Measurements from ENCODE around the gene ADNP2.
"Not testable (repeated sequence)": the region's sequence is repeated elsewhere in the genome, so short reads cannot be mapped to it uniquely, and the experiment has no call there.

The ADNP2 gene

DNA sequence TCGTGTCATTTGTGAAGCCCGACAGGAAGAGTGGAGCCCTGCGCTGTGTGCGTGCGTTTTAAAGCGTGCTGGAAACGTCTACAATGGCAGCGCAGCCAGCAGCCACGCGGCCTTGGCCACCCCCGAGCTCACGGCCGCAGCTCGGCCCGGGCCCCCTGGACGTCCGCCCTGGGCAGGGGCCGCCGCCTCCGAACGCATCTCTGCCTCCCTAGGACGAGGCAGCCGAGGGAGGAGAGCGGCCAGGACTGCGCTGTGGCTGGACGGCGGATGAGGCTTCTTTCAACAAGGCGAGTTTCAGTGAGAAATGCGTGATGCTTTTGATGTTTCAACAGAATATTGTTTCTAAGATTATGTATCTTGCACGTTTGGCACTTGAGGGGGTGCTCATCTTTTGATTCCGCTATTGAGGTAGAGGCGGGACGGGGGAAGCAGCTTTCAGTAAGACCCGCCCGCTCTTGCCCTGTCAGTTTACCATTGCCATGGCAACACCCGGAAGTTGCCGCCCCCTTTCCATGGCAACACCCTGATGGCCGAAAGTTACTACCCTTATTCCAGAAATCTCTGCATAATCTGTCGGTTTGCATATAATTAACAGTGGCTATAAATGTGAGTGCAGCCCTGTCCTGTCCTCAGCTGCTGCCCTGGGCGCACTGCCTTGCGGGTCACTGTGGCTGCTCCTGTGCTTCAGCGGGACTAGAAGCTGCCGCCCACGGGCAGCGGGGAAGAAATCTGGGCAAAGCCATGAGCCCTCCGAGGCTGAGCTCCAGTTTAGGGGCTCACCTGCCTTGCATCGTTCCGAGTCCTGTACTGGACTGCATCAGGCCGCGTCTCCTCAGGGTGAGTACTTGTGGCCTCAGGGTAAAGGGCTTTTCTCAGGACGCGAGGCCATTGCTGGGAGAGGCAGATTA, 38.6 kb downstream of the ADNP2 start:
- no peak for DNase-seq (ENCODE audit: low read depth)

DNA sequence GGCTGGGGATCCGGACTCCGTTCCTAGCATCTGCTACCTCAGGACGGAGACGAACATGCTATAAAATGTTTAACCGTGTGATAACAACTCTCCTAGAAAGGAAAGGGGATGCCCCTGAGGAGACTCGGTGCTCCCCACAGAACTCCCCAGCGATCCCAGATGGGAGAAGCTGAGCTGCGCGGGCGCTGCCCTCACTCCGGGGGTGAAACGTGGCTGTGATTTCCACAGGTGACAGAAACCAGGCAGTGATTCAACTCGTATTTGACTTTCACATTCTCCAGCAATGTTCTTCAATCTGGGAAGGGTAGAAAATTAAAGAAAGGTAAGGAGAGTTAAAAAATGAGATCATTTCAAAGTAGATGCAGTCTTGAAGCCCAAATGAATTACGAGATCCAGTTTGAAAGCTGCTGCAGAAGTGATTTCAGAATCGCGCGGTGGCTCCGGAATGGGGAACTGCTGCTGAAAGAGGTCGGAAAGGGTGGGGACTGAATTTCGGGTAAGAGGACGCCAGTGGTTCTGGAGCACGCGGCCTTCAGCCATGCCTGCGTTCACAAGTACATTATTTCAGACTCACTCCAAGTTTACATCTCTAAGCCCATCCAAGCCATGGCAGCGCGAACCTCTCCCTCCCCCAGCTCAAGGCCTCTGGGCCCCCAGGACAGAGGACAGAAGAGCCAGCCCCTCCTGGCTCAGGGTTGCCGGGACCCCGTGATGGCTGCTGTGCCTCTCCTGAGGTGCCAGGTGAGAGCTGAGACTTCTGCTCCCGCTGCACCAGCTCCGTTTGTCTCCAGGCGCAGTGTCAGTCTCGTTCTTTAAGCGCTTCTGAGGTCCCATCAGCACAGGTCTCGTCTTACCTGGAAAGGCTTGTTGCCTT, 39.5 kb downstream of the ADNP2 start:
- DNase-seq (ENCODE audit: low read depth) = no peak

DNA sequence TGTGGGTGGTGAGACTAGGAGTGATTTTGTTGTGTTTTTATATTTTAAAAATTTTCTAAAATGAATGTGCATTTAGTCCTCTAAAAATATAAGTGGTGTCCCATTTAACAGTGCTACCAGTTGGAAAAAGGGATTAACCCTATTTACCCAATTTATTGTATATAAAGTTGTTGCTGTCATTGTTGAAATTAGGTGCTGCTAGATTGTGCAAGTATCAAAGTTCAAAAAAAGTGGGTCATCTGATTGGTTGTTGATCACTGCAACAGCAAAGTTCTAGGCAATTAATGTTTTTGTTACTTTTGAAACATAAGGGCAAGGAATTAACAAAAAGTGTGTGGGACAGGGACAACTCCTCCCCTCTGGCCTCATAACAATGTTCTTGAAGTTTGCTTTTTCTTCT, 40.6 kb downstream of the ADNP2 start:
- no peak for DNase-seq (ENCODE audit: low read depth)

DNA sequence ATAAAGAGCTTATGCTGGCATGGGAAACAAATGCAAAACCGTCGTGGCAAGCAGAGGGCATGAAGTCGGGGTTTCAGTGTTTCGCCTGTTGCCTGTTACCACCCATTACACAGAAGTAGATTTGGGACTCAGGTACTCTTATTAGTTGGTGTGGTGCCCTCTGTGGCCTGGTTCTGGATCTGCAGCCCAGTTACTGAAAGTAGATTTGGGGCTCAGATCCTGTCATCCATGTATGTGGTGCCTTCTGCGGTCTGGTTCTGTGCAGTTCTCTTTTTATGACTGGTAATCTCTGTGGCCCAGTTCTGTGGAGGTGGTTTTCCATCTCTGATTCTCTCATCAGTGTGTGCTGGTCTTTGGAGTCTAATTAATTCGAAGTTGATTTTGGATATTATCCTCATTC, 45.2 kb downstream of the ADNP2 start:
- DNase-seq (ENCODE audit: low read depth) = no peak

DNA sequence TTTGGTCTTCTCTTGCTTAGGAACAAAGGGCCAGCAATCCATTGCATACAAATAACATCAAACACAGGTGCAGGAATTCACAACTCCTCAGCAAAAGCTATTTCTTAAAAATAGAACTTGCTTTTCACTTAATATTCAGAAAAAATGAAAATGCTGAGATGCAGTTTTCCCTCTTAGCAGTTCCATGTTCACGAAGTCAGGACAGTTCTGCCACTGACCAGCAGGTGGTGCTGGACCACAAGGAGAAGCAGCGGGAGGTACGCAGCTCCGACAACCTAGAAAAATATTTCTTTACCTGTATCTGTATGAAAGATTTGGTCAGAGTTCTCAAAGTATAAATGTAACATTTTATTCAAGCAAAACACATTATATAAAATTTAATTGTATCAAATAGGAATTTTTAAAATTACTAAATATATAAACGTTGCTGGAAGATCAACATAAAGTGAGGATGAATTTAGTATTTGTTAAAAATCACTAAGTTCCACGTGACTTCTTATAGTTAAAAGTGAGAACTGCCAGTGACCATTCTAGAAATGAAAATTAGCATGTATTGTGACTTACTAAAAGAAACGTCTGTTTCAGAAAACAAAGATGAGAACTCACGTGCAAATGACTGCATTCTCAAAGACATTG, 48.8 kb downstream of the ADNP2 start:
- no peak for DNase-seq (ENCODE audit: low read depth)

DNA sequence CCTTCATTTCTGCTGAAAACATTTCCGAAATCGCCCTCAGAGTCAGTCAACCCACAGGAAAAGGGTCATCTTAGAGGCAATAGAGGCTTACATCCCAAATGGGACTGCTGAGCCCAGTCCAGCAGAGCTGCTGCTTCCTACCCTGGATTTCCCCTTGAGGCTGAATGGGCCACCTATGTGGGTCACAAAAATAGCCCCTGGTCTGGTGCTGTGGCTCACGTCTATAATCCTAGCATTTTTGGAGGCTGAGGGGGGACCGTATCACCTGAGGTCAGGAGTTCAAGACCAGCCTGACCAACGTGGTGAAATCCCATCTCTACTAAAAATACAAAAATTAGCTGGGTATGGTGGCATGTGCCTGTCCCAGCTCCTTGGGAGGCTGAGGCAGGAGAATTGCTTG, 49.3 kb downstream of the ADNP2 start:
- no peak for DNase-seq (ENCODE audit: low read depth)

DNA sequence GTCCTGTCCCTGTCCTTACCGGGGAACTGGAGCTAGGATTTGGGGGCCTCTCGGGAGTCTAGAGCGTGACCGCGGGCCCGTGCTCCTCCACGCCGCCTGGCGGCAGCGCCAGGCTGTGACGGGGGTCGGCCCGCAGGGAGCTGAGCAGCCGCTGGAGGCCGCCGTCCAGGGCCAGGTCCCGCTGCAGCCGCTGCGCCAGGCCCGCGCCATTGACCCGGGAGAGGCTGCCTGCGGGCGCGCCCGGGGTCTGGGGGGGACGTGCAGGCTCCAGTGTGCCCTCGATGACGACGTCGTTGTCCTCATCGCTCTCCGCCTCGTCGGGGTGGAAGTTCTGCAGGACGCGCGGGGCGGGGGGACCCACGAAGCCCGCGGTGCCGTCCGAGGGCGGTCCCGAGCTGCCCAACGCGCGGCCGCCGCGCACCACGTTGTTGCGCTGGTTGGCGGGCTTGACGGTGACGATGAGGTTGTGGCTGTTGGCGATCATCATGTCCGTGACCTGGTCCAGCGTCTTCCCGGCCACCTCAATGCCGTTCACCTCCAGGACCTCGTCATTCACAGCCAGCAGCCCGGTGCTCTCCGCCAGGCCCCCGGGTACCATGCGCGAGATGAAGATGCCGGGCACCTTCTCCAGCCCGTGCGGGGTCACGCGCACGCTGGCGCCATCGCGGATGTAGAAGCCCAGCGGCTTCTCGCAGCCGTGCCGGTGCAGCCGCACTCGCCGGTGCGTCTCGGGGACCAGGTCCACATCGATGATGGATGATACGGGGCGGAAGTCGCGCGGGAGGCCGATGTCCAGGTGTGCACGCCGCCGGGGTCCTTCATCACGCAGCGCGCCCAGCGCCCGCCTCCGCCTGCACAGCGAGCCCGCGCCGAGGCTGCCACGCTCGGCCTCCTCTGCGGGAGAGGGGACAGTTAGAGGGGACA, 50.9 kb downstream of the ADNP2 start:
- DNase-seq (ENCODE audit: low read depth) = no peak

DNA sequence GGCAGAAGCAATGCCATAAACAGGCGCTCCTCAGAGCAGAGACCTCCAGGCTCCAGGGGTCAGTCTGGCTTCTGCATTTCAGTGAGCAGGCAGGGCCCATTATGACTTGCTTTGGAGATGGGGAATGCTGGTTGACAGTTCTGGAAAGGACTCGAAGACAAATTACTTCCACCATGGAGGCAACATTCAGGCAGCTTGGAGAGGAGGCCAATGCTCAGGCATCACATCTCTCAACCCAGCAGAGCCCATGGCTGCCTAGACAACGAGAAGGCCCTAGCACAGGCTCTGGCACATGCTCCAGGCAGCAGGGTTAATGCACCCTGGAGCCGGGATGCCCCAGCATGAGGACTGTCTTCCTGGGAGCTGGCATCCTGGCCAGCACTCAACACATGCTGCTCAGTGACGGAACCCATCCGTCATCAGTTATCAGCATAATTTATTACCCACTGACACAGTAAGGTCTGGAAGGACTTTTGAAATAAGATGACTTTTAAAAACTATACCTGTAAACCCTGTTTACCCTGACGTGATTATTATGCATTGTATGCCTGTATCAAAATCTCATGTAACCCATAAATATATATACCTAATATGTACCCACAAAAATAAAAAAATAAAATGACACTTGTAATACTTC, 52.8 kb downstream of the ADNP2 start:
- DNase-seq (ENCODE audit: low read depth) = no peak

DNA sequence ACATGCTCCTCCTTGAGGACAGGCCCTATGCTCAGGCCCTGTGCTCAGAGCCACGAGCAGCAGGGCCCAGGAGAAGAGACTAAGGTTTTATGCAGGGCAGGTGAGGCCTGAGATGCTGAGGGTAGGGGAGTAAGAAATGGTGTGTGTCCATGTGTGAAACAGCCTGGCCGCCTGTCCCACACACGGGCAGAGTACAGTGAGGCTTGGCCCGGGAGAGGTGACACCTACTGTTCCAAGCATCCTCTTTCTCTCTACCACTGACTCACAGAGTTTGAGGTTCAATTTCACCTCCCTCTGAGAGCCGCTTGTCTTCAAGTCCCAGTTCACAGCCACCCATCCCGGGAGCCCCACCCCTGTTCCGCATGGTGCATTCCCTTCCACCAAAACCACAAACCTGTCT, 54.1 kb downstream of the ADNP2 start:
- DNase-seq (ENCODE audit: low read depth) = no peak

DNA sequence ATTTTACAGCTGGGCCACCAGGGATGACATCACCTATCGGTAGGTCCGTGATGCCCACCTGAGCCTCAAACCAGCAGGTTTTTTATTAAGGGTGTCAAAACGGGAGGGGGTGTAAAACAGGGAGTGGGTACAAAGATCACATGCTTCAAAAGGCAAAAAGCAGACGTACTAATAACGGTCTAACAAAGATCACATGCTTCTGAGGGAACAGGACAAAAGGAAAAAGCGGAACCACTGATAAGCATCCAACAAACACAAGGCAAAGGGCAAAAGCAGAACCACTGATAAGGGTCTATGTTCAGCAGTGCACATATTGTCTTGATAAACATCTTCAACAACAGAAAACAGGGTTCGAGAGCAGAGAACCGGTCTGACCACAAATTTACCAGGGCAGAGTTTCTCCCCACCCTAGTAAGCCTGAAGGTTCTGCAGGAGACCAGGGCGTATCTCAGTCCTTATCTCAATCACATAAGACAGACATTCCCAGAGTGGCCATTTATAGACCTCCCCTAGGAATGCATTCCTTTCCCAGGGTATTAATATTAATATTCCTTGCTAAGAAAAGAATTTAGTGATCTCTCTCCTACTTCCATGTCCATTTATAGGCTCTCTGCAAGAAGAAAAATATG, 55.8 kb downstream of the ADNP2 start:
- DNase-seq (ENCODE audit: low read depth) = not testable (repeated sequence)

DNA sequence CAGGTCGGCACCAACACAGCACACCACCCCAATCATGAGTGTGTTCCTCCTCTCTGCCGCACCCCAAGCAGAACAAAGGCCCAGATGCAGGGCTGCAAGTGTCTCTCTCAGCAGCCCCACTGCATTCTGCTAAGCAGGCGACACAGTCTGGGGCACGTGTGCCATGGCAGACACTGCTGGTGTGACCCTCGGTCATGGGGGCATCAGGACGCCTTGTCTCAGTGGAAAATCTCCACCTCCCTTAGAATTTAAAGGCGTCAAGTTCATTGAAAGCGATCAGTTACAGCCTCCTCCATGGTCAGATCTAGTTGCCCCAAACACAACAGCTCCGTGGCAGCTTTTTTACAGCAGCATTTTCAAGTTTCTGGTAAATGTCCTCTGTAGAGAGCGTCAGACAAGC, 57.2 kb downstream of the ADNP2 start:
- DNase-seq (ENCODE audit: low read depth) = no peak

DNA sequence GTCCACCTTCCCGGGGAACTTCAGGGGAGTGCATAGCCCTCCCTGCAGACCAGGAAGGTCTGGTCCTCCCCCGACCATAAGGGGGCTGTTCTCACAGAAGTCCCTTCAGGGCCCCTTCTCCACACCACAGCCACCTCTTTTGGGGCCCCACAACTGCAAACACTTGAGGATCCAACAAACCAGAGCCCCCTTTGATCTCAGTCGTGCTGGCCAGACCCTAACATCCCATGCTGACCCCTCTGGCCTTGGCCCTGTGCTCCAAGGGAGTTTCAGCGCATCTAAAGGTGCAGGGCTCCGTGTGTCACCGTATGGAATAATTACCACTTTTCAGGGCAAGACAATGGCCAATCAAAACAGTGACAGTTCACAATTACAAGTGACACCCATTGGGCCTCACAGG, 57.7 kb downstream of the ADNP2 start:
- DNase-seq (ENCODE audit: low read depth) = no peak

DNA sequence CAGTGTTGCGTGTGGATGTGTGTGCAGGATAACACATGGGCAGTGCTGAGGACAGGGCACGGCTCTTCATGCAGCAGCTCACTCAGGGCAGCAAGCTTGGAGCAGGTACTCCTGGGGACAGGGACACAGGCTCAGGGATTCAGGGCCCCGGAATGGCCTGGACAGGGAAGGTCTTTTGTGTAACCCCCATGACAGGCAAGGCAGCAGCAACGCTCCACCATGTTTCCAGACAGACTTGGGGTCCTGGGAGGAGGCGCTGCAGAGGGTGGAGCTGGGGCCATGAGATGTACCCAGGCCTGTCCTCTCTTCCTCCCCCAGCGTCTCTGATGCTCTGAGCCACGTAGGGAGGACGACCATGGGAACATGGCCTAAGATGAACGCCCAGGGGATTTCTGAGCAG, 58.3 kb downstream of the ADNP2 start:
- DNase-seq (ENCODE audit: low read depth) = no peak

DNA sequence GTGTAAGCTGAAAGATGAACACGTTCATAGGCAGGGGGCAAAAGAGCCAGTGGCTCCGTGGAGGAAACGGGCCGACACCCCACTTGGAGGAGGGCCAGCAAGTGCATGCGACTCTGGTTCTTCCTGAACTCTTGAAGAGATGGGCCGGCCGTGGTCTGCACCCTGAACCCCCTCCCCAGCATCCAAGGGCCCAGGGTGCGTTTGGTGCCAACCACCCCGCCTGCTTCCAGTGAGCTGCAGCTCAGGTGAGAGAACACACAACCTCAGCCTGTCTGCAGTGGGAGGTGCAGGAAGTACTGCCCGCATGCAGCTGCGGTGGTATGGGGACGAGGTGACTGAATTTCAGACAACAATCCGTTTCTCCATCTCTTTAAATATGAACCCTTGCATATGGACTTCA, 58.9 kb downstream of the ADNP2 start:
- DNase-seq (ENCODE audit: low read depth) = no peak

DNA sequence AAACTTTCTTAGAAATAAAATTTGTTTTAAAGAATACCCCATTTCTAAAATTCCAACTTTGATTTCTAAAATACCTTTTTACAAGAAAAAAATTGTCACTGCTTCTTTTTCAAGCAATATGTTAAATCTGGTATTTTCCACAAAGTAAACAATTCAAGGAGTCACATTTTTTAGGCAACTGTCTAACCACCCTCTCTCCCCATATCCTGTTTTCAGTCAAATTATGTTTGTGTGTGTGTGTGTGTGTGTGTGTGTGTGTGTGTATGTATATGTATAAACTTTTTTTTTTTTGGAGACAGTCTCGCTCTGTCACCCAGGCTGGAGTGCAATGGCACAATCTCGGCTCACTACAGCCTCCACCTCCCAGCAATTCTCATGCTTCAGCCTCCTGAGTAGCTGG, 59.3 kb downstream of the ADNP2 start:
- DNase-seq (ENCODE audit: low read depth) = no peak

DNA sequence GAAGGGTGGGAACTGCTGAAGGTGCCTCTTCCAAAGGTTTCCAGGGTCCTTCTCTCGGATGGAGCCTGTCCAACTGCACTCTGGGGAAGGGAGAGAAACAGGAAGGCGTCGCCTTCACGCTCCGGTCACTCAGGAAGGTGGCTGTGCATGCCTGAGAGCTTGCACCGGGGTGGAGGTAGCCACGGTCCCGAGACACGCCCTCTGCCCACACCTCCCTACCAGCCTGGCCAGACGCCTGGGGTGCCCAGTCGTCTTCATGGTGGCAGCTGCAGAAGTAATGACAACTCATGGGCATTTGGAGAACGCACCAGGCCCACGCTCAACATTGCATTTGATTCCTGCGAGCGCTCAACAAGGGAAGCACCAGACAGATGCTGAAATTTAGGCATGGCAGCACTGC, 59.9 kb downstream of the ADNP2 start:
- no peak for DNase-seq (ENCODE audit: low read depth)

DNA sequence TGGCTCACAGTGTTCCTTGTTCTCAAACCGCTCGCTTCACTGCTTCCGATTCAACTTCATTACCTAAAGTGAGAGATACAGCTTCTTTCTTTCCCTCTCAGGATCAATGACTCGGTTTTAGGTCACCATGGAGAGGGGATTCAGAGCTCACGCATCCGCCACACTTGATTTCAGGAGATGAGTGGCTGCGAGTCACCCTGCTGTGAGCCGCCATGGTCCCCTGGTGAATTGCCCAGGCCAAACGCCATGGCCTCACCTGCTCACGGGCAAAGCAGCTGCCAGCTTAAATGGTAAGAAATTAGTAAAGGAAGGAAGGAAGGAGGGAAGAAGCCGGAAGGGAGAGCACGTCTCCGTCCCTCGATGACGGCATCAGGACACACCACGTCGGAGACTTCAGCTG, 60.5 kb downstream of the ADNP2 start:
- no peak for DNase-seq (ENCODE audit: low read depth)

DNA sequence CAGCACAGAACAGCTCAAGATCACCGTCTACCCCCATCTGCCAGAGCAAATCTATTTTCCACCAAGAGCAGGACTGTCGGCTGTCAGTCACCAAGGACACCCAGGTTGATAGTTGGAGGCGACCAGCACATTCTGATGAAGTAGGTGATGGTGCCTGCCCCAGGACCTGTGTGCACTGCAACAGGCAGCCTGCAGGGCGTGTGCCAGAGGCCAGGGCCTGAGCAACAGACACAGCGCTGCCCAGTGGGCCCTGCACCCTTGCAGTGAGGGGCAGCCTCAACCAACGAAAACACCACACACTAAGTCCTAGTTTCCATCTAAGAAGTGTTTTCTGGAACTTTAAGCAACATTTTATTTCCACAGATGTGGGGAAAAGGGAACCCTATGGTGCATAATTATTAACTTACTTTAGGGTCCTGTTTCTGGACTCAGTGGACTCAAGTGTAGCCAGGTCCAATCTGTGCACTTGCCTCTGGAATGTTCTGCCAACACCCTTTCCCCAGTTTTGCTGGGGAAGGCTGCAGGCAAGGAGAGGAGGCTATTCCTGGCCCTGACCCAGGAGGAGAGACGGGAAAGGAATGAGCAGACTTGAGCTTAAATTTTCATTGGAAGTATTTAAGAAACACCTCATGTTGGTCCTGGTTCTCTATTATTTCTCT, 61.5 kb downstream of the ADNP2 start:
- no peak for DNase-seq (ENCODE audit: low read depth)

DNA sequence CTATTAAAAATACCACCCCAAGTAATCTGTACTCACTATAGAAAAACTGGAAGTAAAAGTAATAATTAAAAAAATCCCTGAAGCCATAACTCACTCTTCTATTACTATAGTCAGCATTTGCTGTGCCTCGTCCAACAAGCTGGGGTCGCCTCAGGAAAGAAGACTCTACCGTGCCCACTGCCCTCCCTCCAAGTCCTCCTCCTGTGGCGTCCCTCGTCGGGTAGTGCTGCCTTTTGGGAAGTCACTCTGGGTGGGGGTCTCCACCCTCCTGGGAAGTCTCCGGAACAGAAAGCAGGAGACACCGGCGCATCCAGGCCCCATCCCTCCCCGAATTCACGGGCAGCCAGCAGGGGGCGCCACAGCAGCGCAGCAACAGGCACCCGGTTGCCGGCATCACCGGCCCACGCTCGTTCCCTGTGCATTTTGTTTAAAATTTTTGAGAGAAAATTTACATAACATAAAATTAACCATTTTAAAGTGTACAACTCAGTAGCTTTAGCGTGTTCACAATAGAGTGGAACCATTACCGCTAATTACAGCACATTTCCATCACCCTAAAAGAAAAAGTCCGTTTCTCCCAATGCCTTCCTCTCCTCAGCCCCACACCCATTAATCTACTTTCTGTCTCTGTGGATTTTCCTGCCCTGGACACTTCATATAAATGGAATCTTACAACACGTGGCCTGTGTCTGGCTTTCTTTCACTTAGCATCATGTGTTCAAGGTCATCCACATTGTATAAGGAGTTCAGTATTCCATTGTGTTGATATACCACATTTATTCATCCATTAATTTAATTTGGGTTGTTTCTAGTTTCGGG, 62.2 kb downstream of the ADNP2 start:
- no peak for DNase-seq (ENCODE audit: low read depth)

Measured in GM04503 (cell line).